Stimulated activated CD4-positive, alpha-beta T cell treated with anti-CD3 and anti-CD28 coated beads, Interleukin-1b, Interleukin-23, amount 100 ng/mL, for 48 hours (primary cell): ENCODE measurements around the gene CCNB1IP1.
"Not testable (repeated sequence)": the region's sequence is repeated elsewhere in the genome, so short reads cannot be mapped to it uniquely, and the experiment has no call there.

Experiments
- DNase-seq: peaks from one replicate; pipeline ENCODE4 v3.0.0-alpha.2; 2020

CCNB1IP1 gene

GRCh38 chr14:20332788-20333493, at the start of gene CCNB1IP1:
Gene CCNB1IP1, minus strand, starts transcription at chr14:20333279. Its CDS starts 16,756 bp downstream, at chr14:20316523.
- peak; percentile 33 for DNase-seq

- DNase-seq: no peak
Measured at GRCh38 chr14:20382526-20382925, 49.4 kb upstream of the CCNB1IP1 start.

- no peak for DNase-seq
Measured at GRCh38 chr14:20381341-20381740, 48.3 kb upstream of the CCNB1IP1 start.

GRCh38 chr14:20380681-20381080, 47.6 kb upstream of the CCNB1IP1 start:
- DNase-seq: no peak

- no peak for DNase-seq
Measured at GRCh38 chr14:20379743-20380142, 46.7 kb upstream of the CCNB1IP1 start.

GRCh38 chr14:20377171-20377570, 44.1 kb upstream of the CCNB1IP1 start:
- no peak for DNase-seq

- DNase-seq: no peak
Measured at GRCh38 chr14:20376071-20376588, 43.1 kb upstream of the CCNB1IP1 start.

GRCh38 chr14:20375471-20375870, 42.4 kb upstream of the CCNB1IP1 start:
- no peak for DNase-seq

GRCh38 chr14:20372796-20373195, 39.7 kb upstream of the CCNB1IP1 start:
- DNase-seq: no peak

GRCh38 chr14:20365928-20366327, 32.8 kb upstream of the CCNB1IP1 start:
- DNase-seq: no peak

GRCh38 chr14:20358474-20358873, 25.4 kb upstream of the CCNB1IP1 start:
- DNase-seq: not testable (repeated sequence)

- no peak for DNase-seq
Measured at GRCh38 chr14:20356422-20356821, 23.3 kb upstream of the CCNB1IP1 start.

- DNase-seq: no peak
Measured at GRCh38 chr14:20350860-20351259, 17.8 kb upstream of the CCNB1IP1 start.

- DNase-seq: no peak
Measured at GRCh38 chr14:20350282-20350681, 17.2 kb upstream of the CCNB1IP1 start.

GRCh38 chr14:20347747-20348146, 14.7 kb upstream of the CCNB1IP1 start:
- no peak for DNase-seq

- no peak for DNase-seq
Measured at GRCh38 chr14:20346713-20347112, 13.6 kb upstream of the CCNB1IP1 start.

GRCh38 chr14:20345366-20345765, 12.3 kb upstream of the CCNB1IP1 start:
- DNase-seq: no peak

- no peak for DNase-seq
Measured at GRCh38 chr14:20343862-20344220, 10.8 kb upstream of the CCNB1IP1 start.

- peak; percentile 98 for DNase-seq
Measured at GRCh38 chr14:20343092-20343861, 10.2 kb upstream of the CCNB1IP1 start, which contains the start of gene PARP2. Gene PARP2, plus strand, starts transcription at chr14:20343635. Its CDS starts 7 bp downstream, at chr14:20343642.

- no peak for DNase-seq
Measured at GRCh38 chr14:20341646-20342045, 8.6 kb upstream of the CCNB1IP1 start.

- not testable (repeated sequence) for DNase-seq
Measured at GRCh38 chr14:20341032-20341431, 8.0 kb upstream of the CCNB1IP1 start.

GRCh38 chr14:20334017-20334416, 938 bp upstream of the CCNB1IP1 start:
- DNase-seq: no peak

- no peak for DNase-seq
Measured at GRCh38 chr14:20333494-20333841, 389 bp upstream of the CCNB1IP1 start.

- no peak for DNase-seq
Measured at GRCh38 chr14:20332431-20332787, 670 bp downstream of the CCNB1IP1 start.
